PC-9 (cell line): ENCODE data around the gene TMEM168. TPM values are rescaled to one million over a fixed set of nuclear protein-coding genes. Genes with fewer than 3 reads are reported as not detected.

Experiments used
- BruUV-seq: library from RNA; stranded (reverse); fragments of 400-500 nt; replicated peaks from 2 replicates; lab custom pipeline; 2021; lab: Mats Ljungman, UMichigan
- CTCF ChIA-PET: fragments of 300-600 bp; sonication (Branson Sonifier 250); formaldehyde crosslinking; loops from one replicate; lab custom pipeline; 2022; ENCODE audit warnings: antibody characterized with exemption; lab: Charles Lee
- POLR2A ChIA-PET: fragments of 300-600 bp; sonication (Branson Sonifier 250); formaldehyde crosslinking; loops from one replicate; lab custom pipeline; 2022; ENCODE audit warnings: antibody characterized with exemption; ENCODE audit not compliant: unreplicated experiment; lab: Charles Lee
- DNase-seq, 2 experiments: peaks; one replicate each; pipeline versions ENCODE4 v3.0.0 to v3.0.0-alpha.2; 2015 to 2022; ENCODE audit warnings: mixed read lengths in 1 of 2
- H2AFZ ChIP-seq: fragments of 200-600 bp; sonication (generic); 2 replicates; pipeline ENCODE4 v1.8.1; 2017; ENCODE audit warnings: antibody characterized with exemption
- H3F3A ChIP-seq: fragments of 200-600 bp; sonication (generic); 2 replicates; pipeline ENCODE4 v1.8.1; 2017; ENCODE audit warnings: antibody characterized with exemption, mild to moderate bottlenecking, low read depth; ENCODE audit not compliant: insufficient read depth
- H3K27ac ChIP-seq: fragments of 200-600 bp; sonication (generic); 2 replicates; pipeline ENCODE4 v1.6.1; 2016; ENCODE audit warnings: mixed run types
- H3K27me3 ChIP-seq: fragments of 200-600 bp; sonication (generic); 2 replicates; pipeline ENCODE4 v1.6.1; 2016; ENCODE audit warnings: low read depth, mixed run types; ENCODE audit not compliant: insufficient read depth
- H3K36me3 ChIP-seq: fragments of 200-600 bp; sonication (generic); 2 replicates; pipeline ENCODE4 v1.6.1; 2016; ENCODE audit warnings: low read depth, mixed run types
- H3K4me1 ChIP-seq: fragments of 200-600 bp; sonication (generic); replicated peaks from 2 replicates; pipeline ENCODE4 v1.6.1; 2016; ENCODE audit warnings: mixed run types; ENCODE audit not compliant: insufficient read depth
- H3K4me2 ChIP-seq: fragments of 200-600 bp; sonication (generic); 2 replicates; pipeline ENCODE4 v1.6.1; 2017; ENCODE audit warnings: mixed run types
- H3K4me3 ChIP-seq: fragments of 200-600 bp; sonication (generic); 2 replicates; pipeline ENCODE4 v1.6.1; 2016; ENCODE audit warnings: mixed run types
- H3K79me2 ChIP-seq: fragments of 200-600 bp; sonication (generic); 2 replicates; pipeline ENCODE4 v1.6.1; 2017; ENCODE audit warnings: low read depth, mixed run types
- H3K9me2 ChIP-seq: fragments of 200-600 bp; sonication (generic); 2 replicates; pipeline ENCODE4 v1.8.1; 2017; ENCODE audit warnings: mild to moderate bottlenecking; ENCODE audit not compliant: insufficient read depth
- H3K9me3 ChIP-seq: fragments of 200-600 bp; sonication (generic); 2 replicates; pipeline ENCODE4 v1.8.1; 2016; ENCODE audit warnings: low read depth; ENCODE audit not compliant: insufficient read depth
- H4K20me1 ChIP-seq: fragments of 200-600 bp; sonication (generic); 2 replicates; pipeline ENCODE4 v1.8.1; 2017; ENCODE audit not compliant: insufficient read depth
- CTCF ChIP-seq: fragments of 200-600 bp; sonication (generic); conservative IDR thresholded peaks from 2 replicates; pipeline ENCODE4 v1.6.1; 2017; ENCODE audit warnings: mixed run types, antibody characterized with exemption, mild to moderate bottlenecking, moderate library complexity
- EZH2 ChIP-seq: fragments of 200-600 bp; sonication (generic); IDR thresholded peaks from 2 replicates; pipeline ENCODE4 v1.8.0; 2017; ENCODE audit warnings: antibody characterized with exemption, low read depth
- intact Hi-C: fragments of 100-400 bp; cut with micrococcal nuclease; formaldehyde crosslinking; loops from one replicate; pipeline ENCODE4 v1.10.0; 2022; ENCODE audit not compliant: unreplicated experiment
- total RNA-seq: library from RNA; stranded (reverse); gene quantifications from 2 replicates; pipeline ENCODE4 v1.2.3, GENCODE V29; 2021

The TMEM168 gene
- total RNA-seq, 1 experiment from 2014 or later: 17.2 TPM

DNA sequence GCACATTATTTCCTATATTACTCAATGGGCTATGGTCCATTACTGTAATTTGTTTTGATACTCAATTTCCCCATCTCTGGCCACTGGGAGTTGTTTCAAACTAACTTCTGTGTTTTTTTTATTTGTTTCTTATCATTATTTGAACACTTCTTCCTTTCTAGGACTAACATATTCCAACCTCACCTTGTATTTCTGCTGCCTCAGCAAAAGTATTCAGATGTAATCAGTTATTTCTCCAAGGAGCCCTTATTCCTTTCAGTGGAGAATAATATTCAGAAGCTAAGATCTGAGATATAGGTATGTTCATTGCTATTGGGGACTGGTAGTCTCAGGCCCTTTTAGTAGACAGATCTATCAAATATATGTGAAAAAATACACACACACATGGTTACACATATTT is 36.9 kb downstream of the TMEM168 start:
- no peaks in the 10 kb centered on the region for H3K9me2 ChIP-seq
- H3K9me3 ChIP-seq: no peaks in the 10 kb centered on the region; the same call in 1 of the 2 replicates
- H3K4me2 ChIP-seq: no peak overlapping the region
- H3F3A ChIP-seq: no peaks in the 10 kb centered on the region
- TF ChIP-seq EZH2 (no peak), CTCF (no peak)
- no peak overlapping the region for H3K4me3 ChIP-seq
- POLR2A ChIA-PET: no interaction called here
- no peaks in the 10 kb centered on the region for H3K36me3 ChIP-seq
- no peaks in the 10 kb centered on the region for H3K27me3 ChIP-seq
- intact Hi-C loops: no loop called here
- CTCF ChIA-PET: no interaction called here
- no peaks in the 10 kb centered on the region for H3K79me2 ChIP-seq
- H4K20me1 ChIP-seq: no peaks in the 10 kb centered on the region
- H2AFZ ChIP-seq: no peak overlapping the region
- no peak overlapping the region for H3K27ac ChIP-seq
- no TSS peak for BruUV-seq
- H3K4me1 ChIP-seq: no peaks in the 10 kb centered on the region
- no peak for DNase-seq

DNA sequence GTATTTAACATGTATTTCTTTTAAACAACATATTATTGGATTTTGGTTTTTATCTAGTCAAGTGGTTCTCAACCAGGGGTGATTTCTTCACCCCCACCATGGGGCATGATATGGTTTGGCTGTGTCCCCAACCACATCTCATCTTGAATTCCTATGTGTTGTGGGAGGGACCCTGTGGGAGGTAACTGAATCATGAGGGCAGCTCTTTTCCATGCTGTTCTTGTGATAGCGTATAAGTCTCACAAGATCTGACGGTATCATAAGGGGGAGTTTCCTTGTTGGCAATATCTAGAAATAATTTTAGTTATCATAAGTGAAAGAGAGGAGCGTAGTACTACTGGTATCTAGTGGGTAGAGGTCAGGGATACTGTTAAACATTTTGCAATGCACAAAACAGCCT is 37.6 kb downstream of the TMEM168 start:
- Histone ChIP-seq H3F3A (no peaks in the 10 kb centered on the region), H3K27me3 (no peaks in the 10 kb centered on the region), H3K4me2 (no peak overlapping the region), H3K4me1 (no peaks in the 10 kb centered on the region), H3K79me2 (no peaks in the 10 kb centered on the region), H2AFZ (no peak overlapping the region), H3K36me3 (no peaks in the 10 kb centered on the region), H3K27ac (no peak overlapping the region), H3K4me3 (no peak overlapping the region), H4K20me1 (no peaks in the 10 kb centered on the region), H3K9me2 (no peaks in the 10 kb centered on the region), H3K9me3 (no peaks in the 10 kb centered on the region; the same call in 1 of the 2 replicates)
- TF ChIP-seq EZH2 (no peak), CTCF (no peak)
- DNase-seq: no peak
- intact Hi-C loops: no loop called here
- POLR2A ChIA-PET: no interaction called here
- no TSS peak for BruUV-seq
- CTCF ChIA-PET: no interaction called here

DNA sequence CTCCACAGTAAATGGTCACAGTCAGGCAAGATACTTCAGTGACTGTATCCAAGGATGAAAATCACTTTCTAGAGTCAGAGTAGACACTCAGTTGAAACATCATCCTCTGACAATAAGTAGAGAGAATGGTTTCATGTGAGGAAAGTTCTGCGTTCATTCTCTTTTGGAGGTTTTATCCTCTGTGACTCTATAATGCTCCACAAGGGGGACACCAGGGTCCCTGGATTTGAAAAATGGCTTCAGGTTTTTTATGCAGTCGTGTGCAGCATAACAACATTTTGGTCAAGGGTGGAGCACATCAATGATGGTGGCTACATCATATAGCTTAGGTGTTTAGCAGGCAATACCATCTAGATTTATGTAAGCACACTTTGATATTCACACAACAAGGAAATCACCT is 40.4 kb downstream of the TMEM168 start:
- TF ChIP-seq EZH2: no peak
- no peak for TF ChIP-seq CTCF
- Histone ChIP-seq H3K9me3 (no peaks in the 10 kb centered on the region; the same call in 1 of the 2 replicates), H3K27ac (no peak overlapping the region), H2AFZ (no peak overlapping the region), H3F3A (no peaks in the 10 kb centered on the region), H4K20me1 (no peaks in the 10 kb centered on the region), H3K79me2 (no peaks in the 10 kb centered on the region), H3K36me3 (no peaks in the 10 kb centered on the region), H3K27me3 (no peaks in the 10 kb centered on the region), H3K4me2 (no peak overlapping the region), H3K9me2 (no peaks in the 10 kb centered on the region), H3K4me3 (no peak overlapping the region), H3K4me1 (no peaks in the 10 kb centered on the region)
- POLR2A ChIA-PET: no interaction called here
- DNase-seq: no peak
- BruUV-seq: no TSS peak
- CTCF ChIA-PET: no interaction called here
- intact Hi-C loops: no loop called here
